ENCODE measurements around the gene MACROD2. TPM values are rescaled to one million over a fixed set of nuclear protein-coding genes. Genes with fewer than 3 reads are reported as not detected.

Gene MACROD2
- total and polyA plus RNA-seq, 4 donors = 13.0 to 67.1 (median 20.7) TPM

- no peaks in the 10 kb centered on the region for H3K36me3 ChIP-seq (ENCODE audit: control insufficient read depth in 4 of 4, insufficient read depth in 4 of 4, low read length in 4 of 4)
- H3K4me1 ChIP-seq (ENCODE audit: control insufficient read depth in 5 of 5, insufficient read depth in 5 of 5, low read length in 5 of 5) = no peaks in the 10 kb centered on the region
- no peak for TF ChIP-seq CTCF (IDR thresholded peaks at IDR 0.05; ENCODE audit: control extremely low read depth, extremely low read depth)
- no peak for DNase-seq
- no peak for ATAC-seq (ENCODE audit: insufficient read depth, low FRiP score)
- no peak overlapping the region for H3K4me3 ChIP-seq
- H3K27ac ChIP-seq (ENCODE audit: low read depth in 1 of 2, low read length in 1 of 2) = no peak overlapping the region
- WGBS, 2 donors = 89 to 95% methylated on average over 1 of the region's 1 CpG
- no peaks in the 10 kb centered on the region for H3K27me3 ChIP-seq (ENCODE audit: control insufficient read depth in 3 of 3, insufficient read depth in 3 of 3, low read length in 2 of 3)
- no peak overlapping the region for H3K9ac ChIP-seq (ENCODE audit: insufficient read depth in 1 of 2, low read length in 2 of 2)
- H3K9me3 ChIP-seq (ENCODE audit: control insufficient read depth in 4 of 4, insufficient read depth in 3 of 4, low read length in 3 of 4) = no peaks in the 10 kb centered on the region
Observed at GRCh38 chr20:16042731-16043130, 2047.4 kb downstream of the MACROD2 start.

DNA sequence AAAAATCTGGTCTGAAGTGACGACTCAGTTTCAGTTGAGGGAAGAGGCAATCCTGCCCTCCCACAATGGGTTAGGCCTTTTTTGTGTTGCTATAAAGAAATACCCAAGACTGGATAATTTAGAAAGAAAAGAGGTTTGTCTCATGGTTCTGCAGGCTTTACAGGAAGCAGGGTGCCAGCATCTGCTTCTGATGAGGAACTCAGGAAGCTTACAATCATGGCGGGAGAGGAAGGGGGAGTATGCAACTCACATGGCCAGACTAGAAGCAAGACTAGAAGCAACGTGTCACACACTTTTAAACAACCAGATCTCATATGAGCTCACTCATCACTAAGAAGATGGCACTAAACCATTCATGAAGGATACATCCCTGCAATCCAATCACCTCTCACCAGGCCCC, 2048.6 kb downstream of the MACROD2 start:
- DNase-seq (no peak), ATAC-seq (ENCODE audit: insufficient read depth, low FRiP score) (no peak)
- no peak for TF ChIP-seq CTCF (IDR thresholded peaks at IDR 0.05; ENCODE audit: control extremely low read depth, extremely low read depth)
- no peaks in the 10 kb centered on the region for H3K27me3 ChIP-seq (ENCODE audit: control insufficient read depth in 3 of 3, insufficient read depth in 3 of 3, low read length in 2 of 3)
- no peak overlapping the region for H3K9ac ChIP-seq (ENCODE audit: insufficient read depth in 1 of 2, low read length in 2 of 2)
- H3K36me3 ChIP-seq (ENCODE audit: control insufficient read depth in 4 of 4, insufficient read depth in 4 of 4, low read length in 4 of 4) = no peaks in the 10 kb centered on the region
- H3K4me1 ChIP-seq (ENCODE audit: control insufficient read depth in 5 of 5, insufficient read depth in 5 of 5, low read length in 5 of 5) = no peaks in the 10 kb centered on the region
- WGBS, 2 donors = 57 to 72% methylated on average over 3 of the region's 3 CpGs
- H3K9me3 ChIP-seq (ENCODE audit: control insufficient read depth in 4 of 4, insufficient read depth in 3 of 4, low read length in 3 of 4) = no peaks in the 10 kb centered on the region
- H3K4me3 ChIP-seq = no peak overlapping the region
- no peak overlapping the region for H3K27ac ChIP-seq (ENCODE audit: low read depth in 1 of 2, low read length in 1 of 2)

DNA sequence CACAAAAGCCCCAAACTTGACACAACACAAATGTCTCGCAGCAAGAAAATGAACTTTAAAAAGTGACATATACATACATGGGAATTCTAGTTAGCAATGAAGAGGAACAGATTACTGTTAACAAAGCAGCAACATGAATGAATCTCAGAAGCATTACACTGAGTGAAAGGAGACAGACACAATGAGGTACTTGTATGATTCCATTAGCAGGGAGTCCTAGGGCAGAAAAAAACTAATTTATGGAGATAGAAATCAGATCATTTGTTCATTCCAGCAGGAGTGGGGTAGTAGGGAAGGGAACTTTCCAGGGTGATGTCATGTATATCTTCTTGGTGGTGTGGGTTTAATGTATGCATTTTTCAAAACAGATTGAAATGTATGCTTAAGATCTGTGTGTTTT, 2053.6 kb downstream of the MACROD2 start:
- no peak overlapping the region for H3K27ac ChIP-seq (ENCODE audit: low read depth in 1 of 2, low read length in 1 of 2)
- H3K4me3 ChIP-seq = no peak overlapping the region
- WGBS, 2 donors = 91 to 97% methylated on average over 1 of the region's 1 CpG
- H3K36me3 ChIP-seq (ENCODE audit: control insufficient read depth in 4 of 4, insufficient read depth in 4 of 4, low read length in 4 of 4) = no peaks in the 10 kb centered on the region
- H3K27me3 ChIP-seq (ENCODE audit: control insufficient read depth in 3 of 3, insufficient read depth in 3 of 3, low read length in 2 of 3) = no peaks in the 10 kb centered on the region
- no peaks in the 10 kb centered on the region for H3K9me3 ChIP-seq (ENCODE audit: control insufficient read depth in 4 of 4, insufficient read depth in 3 of 4, low read length in 3 of 4)
- TF ChIP-seq CTCF (IDR thresholded peaks at IDR 0.05; ENCODE audit: control extremely low read depth, extremely low read depth) = no peak
- ATAC-seq (ENCODE audit: insufficient read depth, low FRiP score) (no peak), DNase-seq (no peak)
- no peaks in the 10 kb centered on the region for H3K4me1 ChIP-seq (ENCODE audit: control insufficient read depth in 5 of 5, insufficient read depth in 5 of 5, low read length in 5 of 5)
- no peak overlapping the region for H3K9ac ChIP-seq (ENCODE audit: insufficient read depth in 1 of 2, low read length in 2 of 2)

DNA sequence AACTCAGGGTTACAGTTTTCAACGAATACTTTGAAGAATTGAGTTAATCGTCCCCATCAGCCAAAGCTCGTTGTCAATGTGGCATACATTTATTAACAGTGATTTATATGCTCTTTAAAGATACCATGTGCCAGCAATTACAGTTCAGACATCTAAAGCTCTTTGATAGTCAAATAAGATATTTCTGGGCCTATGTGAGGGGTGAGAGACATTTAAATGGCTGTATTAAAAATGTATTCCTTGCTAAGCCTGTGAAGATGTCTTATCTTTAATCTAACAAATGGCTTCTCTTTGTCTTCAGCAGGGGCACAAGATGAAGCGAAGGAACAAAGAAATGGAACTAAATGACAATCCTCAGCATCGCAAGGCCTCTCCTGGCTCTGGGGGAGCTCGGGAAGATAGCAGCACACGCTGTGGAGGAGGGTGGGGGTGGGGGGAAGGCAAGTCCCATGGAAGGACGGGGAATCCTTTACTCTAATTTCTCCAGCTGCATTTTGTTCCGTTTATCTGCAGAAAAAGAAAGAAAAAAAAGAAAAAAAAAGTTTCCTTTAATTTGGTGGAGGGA, 2054.3 kb downstream of the MACROD2 start:
- no peak for ATAC-seq (ENCODE audit: insufficient read depth, low FRiP score)
- WGBS, 2 donors = 72 to 79% methylated on average over 9 of the region's 9 CpGs
- no peak overlapping the region for H3K27ac ChIP-seq (ENCODE audit: low read depth in 1 of 2, low read length in 1 of 2)
- H3K4me1 ChIP-seq (ENCODE audit: control insufficient read depth in 5 of 5, insufficient read depth in 5 of 5, low read length in 5 of 5) = no peaks in the 10 kb centered on the region
- H3K36me3 ChIP-seq (ENCODE audit: control insufficient read depth in 4 of 4, insufficient read depth in 4 of 4, low read length in 4 of 4) = no peaks in the 10 kb centered on the region
- H3K4me3 ChIP-seq = no peak overlapping the region
- H3K9ac ChIP-seq (ENCODE audit: insufficient read depth in 1 of 2, low read length in 2 of 2) = no peak overlapping the region
- no peak for DNase-seq
- no peaks in the 10 kb centered on the region for H3K9me3 ChIP-seq (ENCODE audit: control insufficient read depth in 4 of 4, insufficient read depth in 3 of 4, low read length in 3 of 4)
- TF ChIP-seq CTCF (IDR thresholded peaks at IDR 0.05; ENCODE audit: control extremely low read depth, extremely low read depth) = no peak
- no peaks in the 10 kb centered on the region for H3K27me3 ChIP-seq (ENCODE audit: control insufficient read depth in 3 of 3, insufficient read depth in 3 of 3, low read length in 2 of 3)

Measured in lung (tissue), 12 donors.